ENCODE data around the gene JAKMIP2. TPM values are rescaled to one million over a fixed set of nuclear protein-coding genes. Genes with fewer than 3 reads are reported as not detected.
"Not testable (repeated sequence)": the region's sequence is repeated elsewhere in the genome, so short reads cannot be mapped to it uniquely, and the experiment has no call there.

Gene JAKMIP2
- total RNA-seq, 1 donor from 2014 or later, result 0.06 TPM

DNA sequence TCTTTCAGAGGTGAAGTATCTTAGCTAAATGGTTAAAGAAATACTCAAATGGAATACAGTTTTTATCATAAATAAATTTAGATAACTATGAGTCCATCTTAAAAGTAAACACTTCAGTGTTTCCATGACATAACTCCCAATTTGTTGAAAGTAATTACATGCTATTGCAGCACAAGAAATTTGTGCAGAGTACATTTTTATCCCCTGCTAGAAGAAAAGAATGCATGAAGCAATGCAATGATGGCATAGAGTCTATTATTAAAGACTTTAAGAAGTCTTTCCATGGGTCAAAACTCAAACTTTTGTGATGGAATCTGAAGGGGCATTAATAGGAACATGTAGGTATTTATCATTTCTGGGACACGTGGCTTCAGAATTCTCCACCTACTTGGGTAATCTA lies 166.1 kb downstream of the JAKMIP2 start:
- DNase-seq (ENCODE audit: low spot score), result no peak

GRCh38 chr5:147613359-147613758 lies 169.2 kb downstream of the JAKMIP2 start:
- DNase-seq (ENCODE audit: low spot score), result no peak

- no peak for DNase-seq (ENCODE audit: low spot score)
Observed at GRCh38 chr5:147611483-147611882, 171.0 kb downstream of the JAKMIP2 start.

DNA sequence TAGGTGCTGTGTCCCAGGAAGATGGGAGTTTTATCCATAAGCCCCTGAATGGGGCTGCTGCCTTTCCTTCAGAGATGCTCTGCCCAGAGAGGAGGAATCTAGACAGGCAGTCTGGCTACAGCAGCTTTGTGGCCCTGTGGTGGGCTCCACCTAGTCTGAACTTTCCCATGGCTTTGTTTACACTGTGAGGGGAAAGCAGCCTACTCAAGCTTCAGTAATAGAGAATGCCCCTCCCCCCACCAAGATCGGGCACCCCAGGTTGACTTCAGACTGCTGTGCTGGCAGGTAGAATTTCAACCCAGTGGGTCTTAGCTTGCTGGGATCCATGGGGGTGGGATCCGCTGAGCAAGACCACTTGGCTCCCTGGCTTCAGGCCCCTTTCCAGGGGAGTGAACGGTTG lies 171.7 kb downstream of the JAKMIP2 start:
- DNase-seq (ENCODE audit: low spot score), result no peak

DNA sequence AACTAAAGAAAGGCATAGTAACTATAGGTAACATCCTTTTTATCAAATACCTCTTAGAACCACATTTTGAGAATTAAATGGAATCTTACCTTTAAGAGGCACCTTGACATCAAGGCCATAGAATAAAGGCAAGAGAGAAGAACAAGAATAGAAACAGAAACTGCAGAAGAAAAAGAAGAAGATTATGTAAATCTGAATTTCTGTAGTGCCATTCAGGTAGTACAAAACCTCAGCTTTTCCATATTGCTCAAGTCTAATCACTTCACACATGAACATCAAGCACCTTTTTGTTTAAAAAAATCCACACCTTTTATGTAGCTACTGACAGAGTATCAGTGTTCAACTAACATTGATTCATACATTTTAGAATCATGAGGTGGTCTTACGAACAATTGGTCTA lies 180.9 kb downstream of the JAKMIP2 start:
- no peak for DNase-seq (ENCODE audit: low spot score)

DNA sequence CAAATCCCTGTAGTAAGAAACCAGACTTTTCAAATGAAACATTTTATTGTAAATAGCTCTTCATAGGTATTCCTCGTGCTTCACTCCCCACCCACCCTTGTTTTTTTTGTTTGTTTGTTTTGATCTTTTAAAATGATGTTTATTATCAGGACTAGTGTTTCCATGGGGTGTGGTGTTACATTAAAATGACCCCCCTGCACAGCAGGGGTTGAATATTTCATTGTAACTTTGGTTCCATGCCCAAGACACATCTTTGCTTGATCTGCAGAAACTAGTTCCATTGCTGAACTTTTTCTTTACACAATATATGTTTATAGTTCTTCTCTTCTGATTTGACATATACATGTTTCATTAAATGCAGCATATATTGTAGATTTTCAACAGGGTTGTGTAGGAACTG lies 191.4 kb downstream of the JAKMIP2 start:
- DNase-seq (ENCODE audit: low spot score), result no peak

DNA sequence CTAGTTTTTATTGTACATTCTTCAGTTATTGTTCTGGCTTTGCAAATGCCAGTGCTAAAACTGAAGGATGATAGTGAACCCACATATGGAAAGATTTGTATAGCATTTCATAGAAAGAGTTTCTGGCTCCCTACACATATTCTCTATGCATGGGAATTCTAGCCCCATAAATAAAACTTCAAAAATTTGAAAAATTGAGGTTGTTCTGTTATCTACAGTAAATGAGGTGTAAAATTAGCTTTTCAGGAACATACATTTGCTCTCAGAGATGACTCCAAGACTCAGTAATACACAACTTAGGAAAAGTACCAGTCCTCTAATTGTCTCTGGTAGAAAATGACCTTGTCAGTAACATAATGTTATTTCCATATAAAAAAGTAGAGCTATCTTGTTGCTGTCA lies 192.4 kb downstream of the JAKMIP2 start:
- DNase-seq (ENCODE audit: low spot score), result no peak

GRCh38 chr5:147586832-147587231 lies 195.7 kb downstream of the JAKMIP2 start:
- no peak for DNase-seq (ENCODE audit: low spot score)

- no peak for DNase-seq (ENCODE audit: low spot score)
Observed at GRCh38 chr5:147586221-147586620, 196.3 kb downstream of the JAKMIP2 start.

GRCh38 chr5:147582272-147582671 lies 200.3 kb downstream of the JAKMIP2 start:
- not testable (repeated sequence) for DNase-seq (ENCODE audit: low spot score)

DNA sequence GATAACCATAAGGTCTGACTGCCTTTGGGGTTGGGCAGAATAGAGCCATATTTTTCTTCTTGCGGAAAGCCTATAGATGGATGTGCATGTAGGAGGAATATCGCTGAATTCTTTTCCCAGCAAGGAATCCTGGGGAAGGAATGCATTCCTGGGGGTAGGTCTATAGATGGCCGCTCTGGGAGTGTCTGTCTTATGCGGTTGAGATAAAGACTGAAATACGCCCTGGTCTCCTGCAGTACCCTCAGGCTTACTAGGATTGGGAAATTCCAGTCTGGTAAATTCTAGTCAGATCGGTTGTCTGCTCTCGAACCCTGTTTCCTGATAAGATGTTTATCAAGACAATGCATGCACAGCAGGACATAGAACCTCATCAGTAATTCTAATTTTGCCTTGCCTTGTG lies 202.1 kb downstream of the JAKMIP2 start:
- not testable (repeated sequence) for DNase-seq (ENCODE audit: low spot score)

GRCh38 chr5:147578228-147579024 lies 204.1 kb downstream of the JAKMIP2 start:
- no peak for DNase-seq (ENCODE audit: low spot score)

DNA sequence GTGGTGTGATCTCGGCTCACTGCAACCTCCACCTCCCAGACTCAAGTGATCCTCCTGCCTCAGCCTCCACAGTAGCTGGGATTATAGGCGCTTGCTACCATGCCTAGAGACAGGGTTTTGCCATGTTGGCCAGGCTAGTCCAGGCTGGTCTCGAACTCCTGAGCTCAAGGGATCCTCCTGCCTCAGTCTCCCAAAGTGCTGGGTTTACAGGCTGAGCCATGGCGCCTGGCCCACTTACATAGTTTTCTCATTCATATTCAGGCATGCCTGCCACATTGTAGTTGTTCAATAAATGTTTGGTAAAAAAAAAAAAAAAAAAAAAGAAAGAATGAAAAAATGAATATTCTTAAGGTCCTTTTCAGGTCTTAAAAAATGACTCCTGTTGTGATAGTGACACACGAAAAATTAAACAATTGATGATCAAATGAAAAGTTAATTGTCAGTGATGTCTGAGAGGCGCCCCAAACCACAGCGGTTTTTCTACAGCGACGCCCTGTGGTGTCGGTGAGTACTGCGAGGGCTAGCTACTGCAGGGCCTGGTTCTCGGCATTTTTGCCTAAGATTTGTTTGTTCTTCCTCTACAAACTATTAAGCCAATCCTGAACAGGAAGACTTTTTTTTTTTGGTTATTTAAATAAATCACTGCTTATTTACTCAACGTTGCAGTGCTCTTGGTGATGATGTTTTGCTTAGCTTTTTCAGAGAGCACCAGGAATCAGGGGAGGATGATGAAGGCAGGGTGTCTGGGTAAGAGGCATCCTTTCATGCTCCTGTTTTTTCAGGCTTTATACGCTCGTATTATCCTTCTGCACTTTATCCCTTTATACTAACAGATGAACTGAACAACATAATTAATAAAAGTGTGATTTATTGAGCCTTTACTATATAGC lies 205.6 kb downstream of the JAKMIP2 start:
- DNase-seq (ENCODE audit: low spot score), result no peak

- no peak for DNase-seq (ENCODE audit: low spot score)
Observed at GRCh38 chr5:147575598-147575997, 206.9 kb downstream of the JAKMIP2 start.

- DNase-seq (ENCODE audit: low spot score), result no peak
Observed at GRCh38 chr5:147573211-147573610, 209.3 kb downstream of the JAKMIP2 start.

DNA sequence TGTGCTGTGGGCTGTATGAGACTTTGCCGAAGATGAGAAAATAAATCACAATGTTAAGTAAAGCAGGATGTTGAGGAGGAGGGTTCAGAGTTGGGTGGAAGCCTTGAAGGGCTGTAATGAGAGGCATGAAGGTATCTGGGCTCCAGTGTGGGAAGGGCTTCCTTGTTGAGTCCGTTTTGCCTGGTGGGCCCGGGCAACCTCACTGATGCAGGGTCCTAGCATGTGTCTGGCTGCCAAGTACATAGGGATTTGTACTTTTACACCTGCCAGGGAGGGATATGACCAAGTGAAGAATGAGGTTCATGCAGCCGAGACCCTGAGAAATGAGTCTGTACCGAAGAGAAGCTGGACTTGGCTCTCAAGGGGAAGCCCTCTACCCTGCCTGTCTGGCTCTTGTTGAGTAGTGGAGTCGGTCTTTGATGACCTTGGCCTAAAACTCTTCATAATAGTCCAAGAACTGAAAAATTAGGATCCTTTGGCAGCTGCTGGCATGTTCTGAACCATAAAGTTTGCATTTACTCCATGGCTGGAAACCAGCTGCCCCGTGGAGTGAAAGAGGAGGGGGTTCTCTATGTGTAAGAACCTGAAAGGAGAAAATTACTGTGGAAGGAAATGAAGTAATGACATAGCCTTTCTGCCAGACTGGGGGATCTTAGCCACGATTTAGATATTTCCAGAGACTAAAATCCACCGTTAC lies 213.7 kb downstream of the JAKMIP2 start:
- DNase-seq (ENCODE audit: low spot score), result no peak

GRCh38 chr5:147567917-147568598 lies 214.5 kb downstream of the JAKMIP2 start:
- DNase-seq (ENCODE audit: low spot score), result no peak

DNA sequence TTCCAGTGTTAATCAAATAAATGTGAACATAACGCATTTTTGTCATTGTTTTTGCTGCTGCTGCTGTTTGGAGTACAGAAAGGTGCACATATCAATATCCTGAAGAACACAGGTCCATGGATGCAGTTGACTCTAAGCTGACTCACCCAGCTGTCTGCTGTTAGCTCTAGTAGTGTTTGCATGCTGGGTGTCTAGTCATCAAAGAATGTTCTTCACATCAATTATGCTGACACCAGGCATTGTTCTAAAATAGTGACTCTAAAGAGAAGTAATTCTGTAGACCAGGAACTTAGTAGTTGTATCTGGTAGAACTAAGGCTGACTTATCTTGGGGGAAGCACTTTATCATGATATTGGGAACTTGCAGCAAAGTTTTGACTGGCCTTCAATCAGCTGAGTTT lies 217.0 kb downstream of the JAKMIP2 start:
- DNase-seq (ENCODE audit: low spot score), result no peak

GRCh38 chr5:147564124-147564486 lies 218.4 kb downstream of the JAKMIP2 start:
- no peak for DNase-seq (ENCODE audit: low spot score)

DNA sequence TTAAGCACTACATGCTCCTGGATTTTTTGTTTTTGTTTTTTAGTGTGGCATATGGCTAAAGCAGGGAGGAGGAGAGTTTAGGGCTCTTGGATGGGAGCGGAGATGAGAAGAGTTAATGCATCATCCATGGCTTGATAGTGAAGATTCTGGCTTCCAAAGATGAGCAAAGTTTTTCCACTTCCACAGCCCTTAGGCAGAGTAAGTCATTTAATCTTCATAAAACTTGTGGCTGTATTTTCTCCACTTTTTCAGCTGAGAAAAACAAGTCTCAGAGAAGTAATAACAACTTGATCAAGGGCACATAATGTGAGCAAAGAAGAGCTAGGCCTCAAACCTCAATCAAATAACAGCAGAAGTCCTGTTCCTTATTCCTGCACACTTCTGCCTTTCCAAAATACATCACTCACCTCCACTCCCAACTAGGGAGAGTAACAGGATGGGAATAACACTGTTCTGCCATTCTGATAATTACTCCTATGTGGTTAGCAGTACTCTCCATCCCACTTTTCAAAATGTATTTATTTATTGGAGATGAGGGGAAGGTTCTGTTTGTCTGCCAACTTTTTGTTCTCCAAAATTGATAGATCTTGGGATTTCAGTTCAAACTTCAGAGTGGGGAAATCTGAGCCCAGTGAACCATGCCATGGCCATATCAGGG lies 218.9 kb downstream of the JAKMIP2 start:
- no peak for DNase-seq (ENCODE audit: low spot score)

DNA sequence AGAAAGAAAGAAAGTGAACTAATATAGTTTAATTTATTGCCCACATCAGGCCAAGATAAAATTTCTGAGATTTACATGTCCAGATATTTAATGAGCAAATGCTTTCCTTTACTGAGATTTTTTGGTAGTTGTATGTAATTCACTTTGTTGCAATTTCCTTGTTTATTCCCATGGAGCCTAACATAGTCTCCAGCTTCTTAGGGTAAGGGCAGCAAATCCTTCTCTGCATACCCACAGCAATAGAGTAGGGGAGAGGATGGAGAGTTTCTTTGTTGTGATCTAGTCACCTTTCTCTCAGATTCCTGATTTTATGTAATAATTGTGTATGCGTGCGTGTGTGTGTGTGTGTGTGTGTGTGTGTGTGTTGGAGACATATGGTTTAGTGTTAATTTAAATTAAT lies 221.1 kb downstream of the JAKMIP2 start:
- no peak for DNase-seq (ENCODE audit: low spot score)

Measured in mesenteric fat pad (tissue), 1 donor.